OCI-LY3 (cell line): Measurements from ENCODE around the gene APBB1IP.
"Not testable (repeated sequence)": the region's sequence is repeated elsewhere in the genome, so short reads cannot be mapped to it uniquely, and the experiment has no call there.

Source experiments
- H2AFZ ChIP-seq: fragments of 200-600, 300-600 bp; shearing (Covaris generic); 2 replicates; pipeline ENCODE4 v1.6.0; 2014; ENCODE audit warnings: antibody characterized with exemption, low read depth, low read length
- H3K27ac ChIP-seq: fragments of 200-600, 300-600 bp; sonication (generic); 2 replicates; pipeline ENCODE4 v1.5.1; 2014; ENCODE audit warnings: mild to moderate bottlenecking, low read length, moderate library complexity, mixed read lengths
- H3K27me3 ChIP-seq: fragments of 200-600, 300-600 bp; sonication (generic); 2 replicates; pipeline ENCODE4 v1.6.1; 2014; ENCODE audit warnings: low read depth, low read length, mixed read lengths
- H3K36me3 ChIP-seq: fragments of 200-600, 300-600 bp; sonication (generic); replicated peaks from 2 replicates; pipeline ENCODE3; 2014; ENCODE audit warnings: low read depth, low read length, mixed read lengths
- H3K4me1 ChIP-seq: fragments of 300-600, 200-600 bp; sonication (generic); 2 replicates; pipeline ENCODE4 v1.6.1; 2014; ENCODE audit warnings: low read length, mixed read lengths
- H3K4me2 ChIP-seq: fragments of 200-600, 300-600 bp; sonication (generic); 2 replicates; pipeline ENCODE4 v1.6.1; 2014; ENCODE audit warnings: low read length, mixed read lengths
- H3K4me3 ChIP-seq: fragments of 300-600, 200-600 bp; sonication (generic); 2 replicates; pipeline ENCODE4 v1.5.1; 2014; ENCODE audit warnings: antibody characterized with exemption, mild to moderate bottlenecking, low read length, moderate library complexity
- H3K79me2 ChIP-seq: fragments of 300-600, 200-600 bp; shearing (Covaris generic); 2 replicates; pipeline ENCODE4 v1.6.1; 2014; ENCODE audit warnings: mild to moderate bottlenecking, low read length, mixed read lengths
- H3K9ac ChIP-seq: fragments of 300-600, 200-600 bp; shearing (Covaris generic); 2 replicates; pipeline ENCODE4 v1.6.0; 2014; ENCODE audit warnings: mild to moderate bottlenecking, low read length, moderate library complexity
- H3K9me3 ChIP-seq: fragments of 200-600, 300-600 bp; shearing (Covaris generic); 2 replicates; pipeline ENCODE4 v1.6.1; 2014; ENCODE audit warnings: low read length, mixed read lengths; ENCODE audit not compliant: insufficient read depth
- H4K20me1 ChIP-seq: fragments of 200-600, 300-600 bp; sonication (generic); 2 replicates; pipeline ENCODE4 v1.6.1; 2016; ENCODE audit warnings: low read length, mixed read lengths; ENCODE audit not compliant: insufficient read depth
- CTCF ChIP-seq: fragments of 200-600, 300-600 bp; sonication (generic); IDR thresholded peaks from 2 replicates; pipeline ENCODE4 v1.5.1; 2014; ENCODE audit warnings: antibody characterized with exemption, low read length, low read depth
- EZH2phosphoT487 ChIP-seq: fragments of 200-600 bp; shearing (Covaris generic); IDR thresholded peaks from 2 replicates; pipeline ENCODE4 v1.6.1; 2018; ENCODE audit warnings: antibody characterized with exemption, mixed run types, low read depth

Gene APBB1IP

DNA sequence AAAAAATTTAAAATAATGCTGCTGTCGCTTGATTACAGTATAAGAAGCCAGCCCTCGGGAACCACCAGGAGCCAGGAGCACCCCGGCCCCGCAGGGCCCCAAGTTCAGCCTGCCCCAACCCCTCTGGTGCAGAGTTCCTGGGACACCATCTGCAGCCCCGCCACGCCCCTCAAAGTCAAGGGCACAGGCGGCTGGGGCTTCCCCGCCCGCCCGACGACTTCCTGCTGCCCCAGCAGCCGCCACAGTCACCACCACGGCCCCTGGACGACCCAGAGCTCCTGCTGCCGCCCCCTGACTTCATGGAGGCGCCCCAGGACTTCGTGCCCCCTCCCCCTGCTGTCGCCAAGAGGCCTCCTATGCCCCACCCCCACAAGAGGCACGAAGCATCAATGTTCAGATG lies 155.8 kb downstream of the APBB1IP start:
- peaks cover 8% of the 10 kb centered on the region; the same call in 1 of the 2 replicates for H3K4me1 ChIP-seq
- no peaks in the 10 kb centered on the region for H3K79me2 ChIP-seq
- H3K36me3 ChIP-seq, result no peaks in the 10 kb centered on the region
- H3K27ac ChIP-seq, result no peak overlapping the region
- TF ChIP-seq CTCF (no peak), EZH2phosphoT487 (no peak)
- no peaks in the 10 kb centered on the region for H3K9me3 ChIP-seq
- peak overlapping the region; percentile 75 for H3K4me2 ChIP-seq
- peak overlapping the region; percentile 60 for H3K9ac ChIP-seq
- H2AFZ ChIP-seq, result peak overlapping the region; percentile 61; the same call in 1 of the 2 replicates
- no peaks in the 10 kb centered on the region for H3K27me3 ChIP-seq
- H4K20me1 ChIP-seq, result no peaks in the 10 kb centered on the region
- H3K4me3 ChIP-seq, result peak overlapping the region; percentile 73

GRCh38 chr10:26603283-26603682 lies 165.1 kb downstream of the APBB1IP start:
- H3K79me2 ChIP-seq, H3K4me2 ChIP-seq, H3K27me3 ChIP-seq: not testable (repeated sequence)

DNA sequence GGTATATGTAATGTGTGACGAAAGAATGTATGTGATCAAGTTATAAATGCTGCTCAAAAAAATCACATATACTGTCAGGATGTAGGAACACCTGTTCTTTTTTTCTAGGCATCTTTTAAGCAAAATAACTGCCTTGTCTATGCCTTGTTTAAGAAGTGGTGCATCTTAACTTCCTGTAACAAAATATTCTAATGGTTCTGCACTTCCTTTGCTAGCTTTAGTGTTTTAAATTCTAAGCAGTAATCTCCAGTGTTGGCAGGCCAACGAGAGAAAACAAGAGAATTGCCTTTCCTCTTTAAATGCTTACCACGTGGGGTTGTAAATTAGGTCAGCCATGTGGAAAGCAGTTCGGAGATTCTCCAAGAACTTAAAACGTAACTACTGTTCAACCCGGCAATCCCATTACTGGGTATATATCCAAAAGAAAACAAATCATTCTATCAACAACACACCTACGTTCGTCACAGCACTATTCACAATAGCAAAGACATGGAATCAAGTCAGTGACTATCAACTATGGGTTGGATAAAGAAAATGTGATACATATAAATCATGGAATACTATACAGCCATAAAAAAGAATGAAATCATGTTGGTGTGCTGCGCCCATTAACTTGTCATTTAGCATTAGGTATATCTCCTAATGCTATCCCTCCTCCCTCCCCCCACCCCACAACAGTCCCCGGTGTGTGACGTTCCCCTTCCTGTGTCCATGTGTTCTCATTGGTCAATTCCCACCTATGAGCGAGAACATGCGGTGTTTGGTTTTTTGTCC lies 166.4 kb downstream of the APBB1IP start:
- not testable (repeated sequence) for H2AFZ ChIP-seq

More at GRCh38 chr10:26603283-26603682, 165.1 kb downstream of the APBB1IP start:
- not testable (repeated sequence) for H4K20me1 ChIP-seq, H3K27ac ChIP-seq, H3K4me3 ChIP-seq, H3K36me3 ChIP-seq, H3K4me1 ChIP-seq, H3K9me3 ChIP-seq, H2AFZ ChIP-seq, H3K9ac ChIP-seq

GRCh38 chr10:26606389-26606877 lies 168.3 kb downstream of the APBB1IP start:
- H3K36me3 ChIP-seq, H3K79me2 ChIP-seq, H4K20me1 ChIP-seq, H3K27ac ChIP-seq, H3K4me1 ChIP-seq, H2AFZ ChIP-seq, H3K4me3 ChIP-seq, H3K9me3 ChIP-seq, H3K9ac ChIP-seq, H3K27me3 ChIP-seq, H3K4me2 ChIP-seq: not testable (repeated sequence)
- peak; percentile 39 for TF ChIP-seq CTCF

More for the DNA sequence above, 166.4 kb downstream of the APBB1IP start:
- H3K27ac ChIP-seq, H3K36me3 ChIP-seq, H3K27me3 ChIP-seq, H3K9ac ChIP-seq, H4K20me1 ChIP-seq, H3K9me3 ChIP-seq, H3K4me2 ChIP-seq, H3K4me1 ChIP-seq, H3K79me2 ChIP-seq, H3K4me3 ChIP-seq: not testable (repeated sequence)

- Histone ChIP-seq H3K4me2 (no peak overlapping the region), H3K4me1 (no peaks in the 10 kb centered on the region), H4K20me1 (no peaks in the 10 kb centered on the region), H3K27ac (no peak overlapping the region), H2AFZ (no peak overlapping the region), H3K9ac (no peak overlapping the region), H3K36me3 (no peaks in the 10 kb centered on the region), H3K9me3 (no peaks in the 10 kb centered on the region), H3K27me3 (no peaks in the 10 kb centered on the region), H3K4me3 (no peak overlapping the region), H3K79me2 (no peaks in the 10 kb centered on the region)
- TF ChIP-seq EZH2phosphoT487, result no peak
- TF ChIP-seq CTCF, result no peak
Measured at GRCh38 chr10:26612151-26612915, 174.2 kb downstream of the APBB1IP start.
